HCT116 (cell line): Measurements from ENCODE around the gene CIAO2A. TPM values are rescaled to one million over a fixed set of nuclear protein-coding genes. Genes with fewer than 3 reads are reported as not detected.

Experiments used
- ATAC-seq: fragments of 200-7000 bp; cut with Tn5 transposase; 2 replicates; pipeline ENCODE4 v1.9.1; 2020; ENCODE audit warnings: mild to moderate bottlenecking, moderate library complexity
- BruUV-seq: library from RNA; stranded (reverse); fragments of 400-500 nt; replicated peaks from 2 replicates; lab custom pipeline; 2021; lab: Mats Ljungman, UMichigan
- CTCF ChIA-PET: fragments of 300-600 bp; sonication (Branson Sonifier 250); formaldehyde crosslinking; loops from one replicate; lab custom pipeline; 2021; ENCODE audit warnings: antibody characterized with exemption; lab: Charles Lee
- POLR2A ChIA-PET: fragments of 300-600, 350-600 bp; sonication (Branson Sonifier 250); formaldehyde crosslinking; loops from one replicate; lab custom pipeline; 2021; ENCODE audit warnings: antibody characterized with exemption; lab: Charles Lee
- RAD21 ChIA-PET, 2 experiments: fragments of 300-600 bp; sonication (Branson Sonifier 250); formaldehyde crosslinking; loops; one replicate each; lab custom pipeline; 2023; ENCODE audit warnings: low total read pairs in 2 of 2; ENCODE audit not compliant: uncharacterized antibody in 2 of 2, unreplicated experiment in 2 of 2, low non-redundant PET in 1 of 2; lab: Charles Lee
- DNase-seq: peaks from one replicate; pipeline ENCODE4 v3.0.0-alpha.2; 2010; ENCODE audit warnings: low read depth, low spot score
- H2AFZ ChIP-seq: fragments of 200-600 bp; shearing (Covaris generic), sonication (generic); 2 replicates; pipeline ENCODE4 v1.6.1; 2017; ENCODE audit warnings: low read depth, mixed run types, mixed read lengths, antibody characterized with exemption, low read length; ENCODE audit not compliant: poor library complexity, severe bottlenecking
- H3K27ac ChIP-seq: 2 replicates; pipeline ENCODE4 v1.5.1; 2012; ENCODE audit warnings: low read depth, low read length
- H3K27me3 ChIP-seq: fragments of 200-600 bp; sonication (generic); 2 replicates; pipeline ENCODE4 v1.6.1; 2016; ENCODE audit warnings: mixed run types, low read length, mixed read lengths; ENCODE audit not compliant: insufficient read depth
- H3K36me3 ChIP-seq, 2 experiments: fragments of 200-500 bp in 1 of 2; fragments of 200-600 bp in 1 of 2; sonication (Bioruptor generic) in 1 of 2; sonication (generic) in 1 of 2; 2 replicates each; pipeline versions ENCODE4 v1.5.1 to v1.6.1; 2014 to 2016; ENCODE audit warnings: low read length in 2 of 2, inconsistent platforms in 1 of 2, mixed read lengths in 1 of 2, mixed run types in 1 of 2; ENCODE audit not compliant: insufficient read depth in 2 of 2, control insufficient read depth in 1 of 2
- H3K4me1 ChIP-seq, 2 experiments: fragments of 200-600 bp in 1 of 2; sonication (generic) in 1 of 2; 2 replicates each; pipeline versions ENCODE4 v1.5.1 to v1.6.1; 2012 to 2017; ENCODE audit warnings: low read length in 2 of 2, inconsistent platforms in 1 of 2, mild to moderate bottlenecking in 1 of 2, mixed read lengths in 1 of 2, mixed run types in 1 of 2, moderate library complexity in 1 of 2; ENCODE audit not compliant: insufficient read depth in 2 of 2, control insufficient read depth in 1 of 2
- H3K4me2 ChIP-seq: fragments of 200-600 bp; sonication (generic); 2 replicates; pipeline ENCODE4 v1.6.1; 2017; ENCODE audit warnings: mixed run types, low read length, mixed read lengths
- H3K4me3 ChIP-seq, 2 experiments: fragments of 200-600 bp in 1 of 2; sonication (generic) in 1 of 2; replicated peaks in 1 of 2; 2 replicates each; pipeline ENCODE4 v1.5.1; 2011 to 2016; ENCODE audit warnings: low read length in 2 of 2, control low read depth in 1 of 2, low read depth in 1 of 2, mild to moderate bottlenecking in 1 of 2, mixed read lengths in 1 of 2, mixed run types in 1 of 2
- H3K79me2 ChIP-seq: fragments of 200-600 bp; sonication (generic); 2 replicates; pipeline ENCODE4 v1.6.1; 2017; ENCODE audit warnings: mild to moderate bottlenecking, mixed run types, low read length, moderate library complexity, mixed read lengths; ENCODE audit not compliant: insufficient read depth
- H3K9ac ChIP-seq: fragments of 200-600 bp; sonication (generic); 2 replicates; pipeline ENCODE4 v1.6.1; 2016; ENCODE audit warnings: low read length, mixed read lengths
- H3K9me2 ChIP-seq: fragments of 200-600 bp; sonication (generic), shearing (Covaris generic); 2 replicates; pipeline ENCODE4 v1.6.1; 2017; ENCODE audit warnings: mixed run types, mild to moderate bottlenecking, moderate library complexity; ENCODE audit not compliant: insufficient read depth
- H3K9me3 ChIP-seq, 2 experiments: fragments of 200-500 bp in 1 of 2; fragments of 200-600 bp in 1 of 2; sonication (Bioruptor generic) in 1 of 2; sonication (generic) in 1 of 2; 2 replicates each; pipeline ENCODE4 v1.6.1; 2014 to 2017; ENCODE audit warnings: low read length in 2 of 2, mixed read lengths in 2 of 2, inconsistent platforms in 1 of 2, low read depth in 1 of 2, mild to moderate bottlenecking in 1 of 2, mixed run types in 1 of 2, moderate library complexity in 1 of 2; ENCODE audit not compliant: control insufficient read depth in 1 of 2, insufficient read depth in 1 of 2
- H4K20me1 ChIP-seq: fragments of 200-600 bp; sonication (generic), shearing (Covaris generic); 2 replicates; pipeline ENCODE4 v1.6.1; 2017; ENCODE audit warnings: mixed run types, mild to moderate bottlenecking, moderate library complexity; ENCODE audit not compliant: insufficient read depth
- ATF3 ChIP-seq: IDR thresholded peaks from 2 replicates; pipeline ENCODE4 v1.6.1; 2012
- CEBPB ChIP-seq: IDR thresholded peaks from 2 replicates; pipeline ENCODE4 v1.6.1; 2012; ENCODE audit warnings: low read depth
- EGR1 ChIP-seq: IDR thresholded peaks from 2 replicates; pipeline ENCODE4 v1.6.1; 2012; ENCODE audit warnings: low read depth
- EZH2 ChIP-seq: fragments of 200-600 bp; sonication (generic); IDR thresholded peaks from 2 replicates; pipeline ENCODE4 v1.6.1; 2017; ENCODE audit warnings: antibody characterized with exemption, mixed run types
- EZH2phosphoT487 ChIP-seq: fragments of 200-600 bp; IDR thresholded peaks from 2 replicates; pipeline ENCODE4 v1.6.1; 2018; ENCODE audit warnings: antibody characterized with exemption, borderline replicate concordance
- FOSL1 ChIP-seq: IDR thresholded peaks from 2 replicates; pipeline ENCODE4 v1.6.1; 2012; ENCODE audit warnings: low read depth
- JUND ChIP-seq: IDR thresholded peaks from 2 replicates; pipeline ENCODE4 v1.6.1; 2012
- POLR2A ChIP-seq: IDR thresholded peaks from 2 replicates; pipeline ENCODE4 v1.7.0; 2011; ENCODE audit warnings: borderline replicate concordance; ENCODE audit not compliant: insufficient read depth, insufficient read length; ENCODE audit errors: extremely low read depth
- POLR2AphosphoS5 ChIP-seq: IDR thresholded peaks from 2 replicates; pipeline ENCODE4 v1.6.1; 2011; ENCODE audit warnings: mild to moderate bottlenecking, low read depth, low read length, moderate library complexity
- RAD21 ChIP-seq: IDR thresholded peaks from 2 replicates; pipeline ENCODE4 v1.6.1; 2012; ENCODE audit warnings: low read depth, mild to moderate bottlenecking
- SIN3A ChIP-seq: IDR thresholded peaks from 2 replicates; pipeline ENCODE4 v1.6.1; 2012; ENCODE audit warnings: low read depth
- SP1 ChIP-seq: IDR thresholded peaks from 2 replicates; pipeline ENCODE4 v1.6.1; 2012; ENCODE audit warnings: low read depth
- SRF ChIP-seq: IDR thresholded peaks from 2 replicates; pipeline ENCODE4 v1.6.1; 2012; ENCODE audit warnings: low read depth
- TCF7L2 ChIP-seq: IDR thresholded peaks from 2 replicates; pipeline ENCODE4 v1.7.0; 2011; ENCODE audit warnings: borderline replicate concordance, inconsistent platforms; ENCODE audit not compliant: insufficient read depth, insufficient read length; ENCODE audit errors: extremely low read depth
- YY1 ChIP-seq: IDR thresholded peaks from 2 replicates; pipeline ENCODE4 v1.6.1; 2011; ENCODE audit warnings: low read length, low read depth, moderate library complexity, mild to moderate bottlenecking; ENCODE audit not compliant: insufficient replicate concordance; ENCODE audit errors: extremely low read depth
- ZBTB33 ChIP-seq: IDR thresholded peaks from 2 replicates; pipeline ENCODE4 v1.6.1; 2011; ENCODE audit warnings: mild to moderate bottlenecking, low read length, moderate library complexity; ENCODE audit not compliant: insufficient replicate concordance; ENCODE audit errors: extremely low read depth
- ZFX ChIP-seq: fragments of 450-650 bp; IDR thresholded peaks from 2 replicates; pipeline ENCODE4 v1.6.1; 2017
- ZNF274 ChIP-seq: fragments of 200-500 bp; sonication (Bioruptor generic); IDR thresholded peaks from 2 replicates; pipeline ENCODE4 v1.6.1; 2014; ENCODE audit warnings: mild to moderate bottlenecking, low read depth, low read length, inconsistent platforms
- intact Hi-C: fragments of 100-400 bp; cut with micrococcal nuclease; formaldehyde crosslinking; loops from 2 replicates; pipeline ENCODE4 v1.10.0; 2022
- total RNA-seq: library from RNA; stranded (reverse); gene quantifications from one replicate; pipeline ENCODE4 v1.2.1, GENCODE V29; 2021; ENCODE audit not compliant: unreplicated experiment
- TF ChIP-seq, protein P1 (sequence below): IDR thresholded peaks from 2 replicates; pipeline ENCODE4 v1.6.1; 2012

Gene CIAO2A
- total RNA-seq, 1 experiment from 2014 or later: 69.3 TPM

- Histone ChIP-seq H3K9ac (no peak overlapping the region), H2AFZ (no peak overlapping the region), H4K20me1 (no peaks in the 10 kb centered on the region), H3K4me1 (no peaks in the 10 kb centered on the region)
- TF ChIP-seq EGR1: no peak
- TF ChIP-seq TCF7L2: no peak
- TF ChIP-seq ATF3: no peak
- no peak for TF ChIP-seq SRF
- no peak for TF ChIP-seq YY1
- TF ChIP-seq JUND: no peak
- TF ChIP-seq ZNF274: no peak
- TF ChIP-seq CEBPB: no peak
- TF ChIP-seq POLR2AphosphoS5: no peak
- TF ChIP-seq, protein P1, sequence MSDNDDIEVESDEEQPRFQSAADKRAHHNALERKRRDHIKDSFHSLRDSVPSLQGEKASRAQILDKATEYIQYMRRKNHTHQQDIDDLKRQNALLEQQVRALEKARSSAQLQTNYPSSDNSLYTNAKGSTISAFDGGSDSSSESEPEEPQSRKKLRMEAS: no peak
- no peak for TF ChIP-seq RAD21
- TF ChIP-seq, all 23 proteins: peak for 0
- H3K27ac ChIP-seq: no peak overlapping the region
- no peak for ATAC-seq
- H3K27me3 ChIP-seq: no peaks in the 10 kb centered on the region
- no peak overlapping the region for H3K4me2 ChIP-seq
- ChIA-PET POLR2A (no interaction called here), RAD21 (no interaction called here), CTCF (no interaction called here)
- H3K4me3 ChIP-seq: no peak overlapping the region
- BruUV-seq: no TSS peak
- no peak for DNase-seq
- no peaks in the 10 kb centered on the region for H3K9me3 ChIP-seq
- H3K79me2 ChIP-seq: no peaks in the 10 kb centered on the region
- H3K9me2 ChIP-seq: no peaks in the 10 kb centered on the region
- intact Hi-C loops: no loop called here
- H3K36me3 ChIP-seq: peaks cover 54% of the 10 kb centered on the region in 2 experiments
Measured at GRCh38 chr15:64131547-64131946, 37.9 kb upstream of the CIAO2A start.

- H3K9me3 ChIP-seq: no peaks in the 10 kb centered on the region
- H4K20me1 ChIP-seq: no peaks in the 10 kb centered on the region
- ATAC-seq: no peak
- BruUV-seq: no TSS peak
- H3K4me1 ChIP-seq: no peaks in the 10 kb centered on the region
- no peaks in the 10 kb centered on the region for H3K79me2 ChIP-seq
- H3K27me3 ChIP-seq: no peaks in the 10 kb centered on the region
- intact Hi-C loops: no loop called here
- no peak overlapping the region for H3K4me2 ChIP-seq
- no peak overlapping the region for H3K9ac ChIP-seq
- H3K27ac ChIP-seq: no peak overlapping the region
- DNase-seq: no peak
- RAD21 ChIA-PET: no interaction called here
- H2AFZ ChIP-seq: no peak overlapping the region
- H3K4me3 ChIP-seq: no peak overlapping the region
- POLR2A ChIA-PET: no interaction called here
- CTCF ChIA-PET: no interaction called here
- no peaks in the 10 kb centered on the region for H3K9me2 ChIP-seq
- H3K36me3 ChIP-seq: peaks cover 47 to 56% of the 10 kb centered on the region in 2 experiments
- TF ChIP-seq ZFX (no peak), ATF3 (no peak), SP1 (no peak), POLR2A (no peak), ZBTB33 (no peak), SRF (no peak), SIN3A (no peak), EZH2phosphoT487 (no peak), EZH2 (no peak), FOSL1 (no peak), JUND (no peak)
Measured at GRCh38 chr15:64130159-64130558, 36.5 kb upstream of the CIAO2A start.
